Measurements from ENCODE around the gene TMEM266. TPM values are rescaled to one million over a fixed set of nuclear protein-coding genes. Genes with fewer than 3 reads are reported as not detected.

The TMEM266 gene
- total and polyA plus RNA-seq, 2 experiments from 2014 or later, result 0.39 to 1.9 TPM

DNA sequence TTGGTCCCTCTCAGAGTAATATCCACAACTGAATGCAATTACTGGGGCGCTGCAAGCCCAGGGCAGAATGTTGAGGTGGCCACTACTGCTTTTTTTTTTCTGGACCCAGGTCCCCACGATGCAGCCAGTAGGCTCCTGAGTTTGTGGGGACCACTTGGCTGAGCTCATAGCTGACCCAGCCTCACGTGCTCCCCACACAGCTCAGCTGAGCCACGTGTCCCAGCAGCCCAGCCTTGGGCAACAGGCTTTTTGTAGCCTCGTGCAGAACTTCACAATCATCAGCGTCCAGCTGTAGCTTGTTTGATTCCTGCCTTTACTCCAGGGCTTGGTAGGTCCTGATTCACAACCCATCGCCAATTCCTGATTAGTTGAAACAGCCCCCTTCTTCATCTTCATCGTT, 134.1 kb downstream of the TMEM266 start:
- no peaks in the 10 kb centered on the region for H3K79me2 ChIP-seq
- H2AFZ ChIP-seq, result no peak overlapping the region
- DNase-seq (ENCODE audit: low spot score), result no peak
- H3K4me1 ChIP-seq (ENCODE audit: insufficient read depth), result peaks cover 16% of the 10 kb centered on the region
- no peak overlapping the region for H3K27ac ChIP-seq
- no peaks in the 10 kb centered on the region for H3K9me2 ChIP-seq (replicated peaks; ENCODE audit: insufficient read depth)
- peaks cover 11% of the 10 kb centered on the region for H3K27me3 ChIP-seq
- no peaks in the 10 kb centered on the region for H3K9me3 ChIP-seq (ENCODE audit: low read depth)
- H3K36me3 ChIP-seq (replicated peaks; ENCODE audit: insufficient read depth, low read depth), result no peaks in the 10 kb centered on the region
- no peak overlapping the region for H3K4me3 ChIP-seq
- TF ChIP-seq, protein P1, sequence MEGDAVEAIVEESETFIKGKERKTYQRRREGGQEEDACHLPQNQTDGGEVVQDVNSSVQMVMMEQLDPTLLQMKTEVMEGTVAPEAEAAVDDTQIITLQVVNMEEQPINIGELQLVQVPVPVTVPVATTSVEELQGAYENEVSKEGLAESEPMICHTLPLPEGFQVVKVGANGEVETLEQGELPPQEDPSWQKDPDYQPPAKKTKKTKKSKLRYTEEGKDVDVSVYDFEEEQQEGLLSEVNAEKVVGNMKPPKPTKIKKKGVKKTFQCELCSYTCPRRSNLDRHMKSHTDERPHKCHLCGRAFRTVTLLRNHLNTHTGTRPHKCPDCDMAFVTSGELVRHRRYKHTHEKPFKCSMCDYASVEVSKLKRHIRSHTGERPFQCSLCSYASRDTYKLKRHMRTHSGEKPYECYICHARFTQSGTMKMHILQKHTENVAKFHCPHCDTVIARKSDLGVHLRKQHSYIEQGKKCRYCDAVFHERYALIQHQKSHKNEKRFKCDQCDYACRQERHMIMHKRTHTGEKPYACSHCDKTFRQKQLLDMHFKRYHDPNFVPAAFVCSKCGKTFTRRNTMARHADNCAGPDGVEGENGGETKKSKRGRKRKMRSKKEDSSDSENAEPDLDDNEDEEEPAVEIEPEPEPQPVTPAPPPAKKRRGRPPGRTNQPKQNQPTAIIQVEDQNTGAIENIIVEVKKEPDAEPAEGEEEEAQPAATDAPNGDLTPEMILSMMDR (IDR thresholded peaks at IDR 0.05; ENCODE audit: poor library complexity), result no peak
- TF ChIP-seq EZH2phosphoT487 (IDR thresholded peaks at IDR 0.05; ENCODE audit: low read depth, severe bottlenecking, unreplicated experiment) (no peak), EZH2 (IDR thresholded peaks at IDR 0.05; ENCODE audit: borderline replicate concordance) (no peak)
- no peak overlapping the region for H3K4me2 ChIP-seq
- no peaks in the 10 kb centered on the region for H4K20me1 ChIP-seq (ENCODE audit: insufficient read depth, poor library complexity, severe bottlenecking)
- WGBS (ENCODE audit: low lambda C conversion rate, missing lambda C conversion rate), result 84% methylated on average over 8 of the region's 8 CpGs

DNA sequence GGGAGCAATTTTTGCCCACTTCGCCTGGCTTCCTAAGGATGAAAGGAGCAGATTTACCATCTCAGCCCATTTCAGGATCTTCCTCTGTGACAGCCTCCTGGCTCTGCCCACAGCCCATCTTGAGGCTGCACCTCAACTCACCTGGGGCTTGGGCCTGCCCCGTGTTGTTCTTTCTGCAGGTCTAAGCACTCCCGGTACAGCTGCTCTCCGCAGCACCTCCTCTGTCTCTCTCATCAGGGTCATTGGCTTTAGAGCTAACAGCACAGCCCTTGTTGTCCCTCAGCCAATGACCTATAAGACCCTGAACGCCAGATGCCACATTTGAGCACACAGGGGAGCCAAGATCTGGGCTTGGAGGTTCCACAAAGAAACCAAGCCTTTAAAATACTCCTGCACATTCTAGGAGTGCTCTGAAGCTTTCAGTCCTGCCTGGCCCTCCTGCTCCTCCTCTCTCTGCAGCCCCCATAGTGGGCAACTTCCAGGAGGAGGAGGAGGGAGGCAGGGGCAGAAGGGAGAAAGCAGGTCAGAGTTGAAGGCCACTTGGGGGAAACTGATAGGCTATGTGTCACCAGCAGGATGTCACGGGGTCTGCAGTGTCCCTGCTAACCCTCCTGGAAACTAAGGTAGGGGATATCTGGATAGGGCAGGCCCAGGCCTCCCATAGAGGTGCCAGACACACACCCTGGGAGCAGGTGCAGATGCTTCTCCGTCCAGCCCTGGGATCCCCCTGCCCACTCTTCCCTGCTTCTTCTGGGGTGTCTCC, 135.9 kb downstream of the TMEM266 start:
- Histone ChIP-seq H3K36me3 (replicated peaks; ENCODE audit: insufficient read depth, low read depth) (no peaks in the 10 kb centered on the region), H3K4me3 (no peak overlapping the region), H2AFZ (no peak overlapping the region), H3K9me2 (replicated peaks; ENCODE audit: insufficient read depth) (no peaks in the 10 kb centered on the region), H3K27ac (peak overlapping the region; percentile 52), H3K4me1 (ENCODE audit: insufficient read depth) (peaks cover 16% of the 10 kb centered on the region), H3K4me2 (peak overlapping the region; percentile 50), H3K27me3 (no peaks in the 10 kb centered on the region), H3K9me3 (ENCODE audit: low read depth) (no peaks in the 10 kb centered on the region), H3K79me2 (no peaks in the 10 kb centered on the region), H4K20me1 (ENCODE audit: insufficient read depth, poor library complexity, severe bottlenecking) (no peaks in the 10 kb centered on the region)
- TF ChIP-seq EZH2 (IDR thresholded peaks at IDR 0.05; ENCODE audit: borderline replicate concordance) (no peak), EZH2phosphoT487 (IDR thresholded peaks at IDR 0.05; ENCODE audit: low read depth, severe bottlenecking, unreplicated experiment) (no peak)
- TF ChIP-seq, protein P1 (IDR thresholded peaks at IDR 0.05; ENCODE audit: poor library complexity), result no peak
- WGBS (ENCODE audit: low lambda C conversion rate, missing lambda C conversion rate), result 94% methylated on average over 7 of the region's 7 CpGs
- no peak for DNase-seq (ENCODE audit: low spot score)

DNA sequence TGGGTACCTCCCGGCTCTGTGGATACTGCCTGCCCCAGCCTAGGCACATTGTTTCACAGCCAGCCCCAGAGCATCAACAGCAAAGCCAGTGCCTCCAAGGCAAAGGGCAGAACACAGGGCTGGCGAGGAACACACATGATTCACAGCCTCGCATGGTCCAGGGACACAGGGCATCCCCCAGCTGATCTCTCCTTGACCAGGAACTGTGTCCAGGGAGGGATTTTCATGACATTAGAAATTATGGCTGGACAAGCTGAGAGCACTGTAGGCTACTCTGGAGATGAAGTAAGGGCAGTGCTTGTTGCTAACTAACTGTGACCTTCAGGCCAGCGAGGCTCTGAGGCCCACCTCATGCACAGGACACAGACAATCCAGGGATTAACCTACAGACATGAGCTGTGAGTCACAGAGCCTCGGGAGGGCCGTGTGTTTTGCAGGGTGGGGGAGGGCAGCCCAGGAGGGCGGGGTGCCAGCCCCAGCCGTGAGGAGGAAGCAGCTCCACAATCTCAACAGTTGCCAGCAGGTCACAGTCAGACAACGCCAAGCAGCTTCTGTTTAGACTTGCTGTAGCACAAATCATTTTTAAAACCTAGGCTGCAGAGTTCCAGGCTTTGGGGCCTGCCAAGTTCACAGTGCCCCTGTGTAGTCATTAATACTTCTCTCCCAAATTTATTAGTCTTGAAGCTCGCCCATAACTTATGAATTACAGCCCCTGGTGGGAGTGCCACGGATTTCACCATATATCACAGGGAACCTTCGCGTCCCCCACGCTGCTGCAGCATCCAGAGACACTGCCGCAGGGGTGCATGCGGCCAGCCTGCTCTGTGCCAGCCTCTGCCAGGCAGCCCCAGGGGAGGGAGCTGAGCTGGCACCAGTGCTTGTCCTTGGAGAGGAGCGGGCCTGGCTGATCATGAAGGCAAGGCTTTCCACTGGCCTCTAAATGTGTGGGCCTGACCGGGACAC, 136.8 kb downstream of the TMEM266 start:
- H3K27me3 ChIP-seq, result no peaks in the 10 kb centered on the region
- no peaks in the 10 kb centered on the region for H3K9me3 ChIP-seq (ENCODE audit: low read depth)
- WGBS (ENCODE audit: low lambda C conversion rate, missing lambda C conversion rate), result 50% methylated on average over 18 of the region's 18 CpGs
- H3K27ac ChIP-seq, result peak overlapping the region; percentile 69
- H3K79me2 ChIP-seq, result no peaks in the 10 kb centered on the region
- no peaks in the 10 kb centered on the region for H4K20me1 ChIP-seq (ENCODE audit: insufficient read depth, poor library complexity, severe bottlenecking)
- H3K4me1 ChIP-seq (ENCODE audit: insufficient read depth), result peaks cover 16% of the 10 kb centered on the region
- no peaks in the 10 kb centered on the region for H3K9me2 ChIP-seq (replicated peaks; ENCODE audit: insufficient read depth)
- H3K4me3 ChIP-seq, result no peak overlapping the region
- DNase-seq (ENCODE audit: low spot score), result peak; percentile 90
- H3K4me2 ChIP-seq, result peak overlapping the region; percentile 50
- H2AFZ ChIP-seq, result no peak overlapping the region
- TF ChIP-seq, protein P1 (IDR thresholded peaks at IDR 0.05; ENCODE audit: poor library complexity), result no peak
- no peak for TF ChIP-seq EZH2 (IDR thresholded peaks at IDR 0.05; ENCODE audit: borderline replicate concordance)
- TF ChIP-seq EZH2phosphoT487 (IDR thresholded peaks at IDR 0.05; ENCODE audit: low read depth, severe bottlenecking, unreplicated experiment), result no peak
- H3K36me3 ChIP-seq (replicated peaks; ENCODE audit: insufficient read depth, low read depth), result no peaks in the 10 kb centered on the region

Data from hepatocyte (in vitro differentiated cells).